ENCODE data around the gene TUBGCP3.

The TUBGCP3 gene

GRCh38 chr13:112579310-112579843 lies 8.6 kb downstream of the TUBGCP3 start:
- TF ChIP-seq CTCF (IDR thresholded peaks at IDR 0.05; ENCODE audit: insufficient read depth, missing control alignments): no peak
- no peak for FAIRE-seq

DNA sequence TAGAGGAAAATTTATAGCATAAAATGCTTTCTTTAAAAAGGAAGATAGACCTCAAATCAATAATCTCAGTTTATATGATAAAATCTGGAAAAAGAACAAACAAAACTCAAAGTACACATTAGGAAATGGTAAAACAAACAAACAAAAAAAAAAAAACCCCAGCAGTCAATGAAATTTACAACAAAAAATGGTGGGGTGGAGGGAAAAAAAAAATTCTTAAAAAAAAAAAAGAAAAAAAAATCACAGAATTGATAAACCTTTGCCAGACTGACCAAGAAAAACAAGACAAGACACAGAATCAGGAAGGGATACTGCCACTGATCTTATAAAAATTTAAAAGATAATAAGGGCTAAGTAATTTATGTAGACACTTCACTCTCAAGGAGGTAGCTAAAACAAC lies 11.2 kb downstream of the TUBGCP3 start:
- FAIRE-seq: no peak
- no peak for TF ChIP-seq CTCF (IDR thresholded peaks at IDR 0.05; ENCODE audit: insufficient read depth, missing control alignments)

More at GRCh38 chr13:112579310-112579843, 8.6 kb downstream of the TUBGCP3 start:
- DNase-seq (ENCODE audit: insufficient read length, low spot score): no peak

DNA sequence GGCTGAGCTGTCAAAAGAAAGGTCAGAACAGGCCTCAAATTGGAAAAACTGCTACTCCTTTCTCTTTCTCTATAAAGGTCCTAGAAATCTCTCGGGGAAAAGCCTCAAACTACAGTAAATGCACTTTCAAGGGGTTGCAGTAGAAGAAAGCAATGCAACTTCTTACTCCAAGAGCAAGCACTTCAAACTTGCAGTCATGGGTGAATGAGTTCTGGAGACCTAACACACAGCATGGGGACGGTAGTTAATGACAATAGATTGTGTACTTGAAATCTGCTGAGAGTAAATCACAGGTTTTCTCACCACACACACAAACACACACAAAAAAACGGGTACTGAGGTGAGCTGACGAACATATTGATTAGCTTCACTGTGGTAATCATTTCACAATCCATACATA lies 11.8 kb downstream of the TUBGCP3 start:
- DNase-seq (ENCODE audit: insufficient read length, low spot score) (no peak), FAIRE-seq (no peak)
- TF ChIP-seq CTCF (IDR thresholded peaks at IDR 0.05; ENCODE audit: insufficient read depth, missing control alignments): no peak

More for the DNA sequence above, 11.2 kb downstream of the TUBGCP3 start:
- no peak for DNase-seq (ENCODE audit: insufficient read length, low spot score)

DNA sequence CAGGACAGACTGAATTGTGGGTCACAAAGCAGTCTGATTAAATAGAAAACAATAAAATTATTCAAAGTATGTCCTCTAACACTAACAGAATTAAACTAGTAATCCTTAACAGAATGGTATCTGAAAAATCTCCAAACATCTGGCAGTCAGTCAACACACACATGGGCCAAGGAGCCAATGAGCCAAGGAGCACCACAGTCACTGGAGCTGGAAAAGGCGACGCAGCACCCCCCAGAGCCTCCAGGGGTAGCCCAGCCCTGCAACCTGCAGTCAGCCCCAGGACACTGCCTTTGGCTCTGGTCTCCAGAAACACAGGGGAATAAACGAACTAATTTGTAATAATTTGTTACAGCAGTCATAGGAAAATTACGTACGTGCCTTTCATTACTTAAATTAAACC lies 12.3 kb downstream of the TUBGCP3 start:
- no peak for FAIRE-seq
- no peak for DNase-seq (ENCODE audit: insufficient read length, low spot score)
- no peak for TF ChIP-seq CTCF (IDR thresholded peaks at IDR 0.05; ENCODE audit: insufficient read depth, missing control alignments)

DNA sequence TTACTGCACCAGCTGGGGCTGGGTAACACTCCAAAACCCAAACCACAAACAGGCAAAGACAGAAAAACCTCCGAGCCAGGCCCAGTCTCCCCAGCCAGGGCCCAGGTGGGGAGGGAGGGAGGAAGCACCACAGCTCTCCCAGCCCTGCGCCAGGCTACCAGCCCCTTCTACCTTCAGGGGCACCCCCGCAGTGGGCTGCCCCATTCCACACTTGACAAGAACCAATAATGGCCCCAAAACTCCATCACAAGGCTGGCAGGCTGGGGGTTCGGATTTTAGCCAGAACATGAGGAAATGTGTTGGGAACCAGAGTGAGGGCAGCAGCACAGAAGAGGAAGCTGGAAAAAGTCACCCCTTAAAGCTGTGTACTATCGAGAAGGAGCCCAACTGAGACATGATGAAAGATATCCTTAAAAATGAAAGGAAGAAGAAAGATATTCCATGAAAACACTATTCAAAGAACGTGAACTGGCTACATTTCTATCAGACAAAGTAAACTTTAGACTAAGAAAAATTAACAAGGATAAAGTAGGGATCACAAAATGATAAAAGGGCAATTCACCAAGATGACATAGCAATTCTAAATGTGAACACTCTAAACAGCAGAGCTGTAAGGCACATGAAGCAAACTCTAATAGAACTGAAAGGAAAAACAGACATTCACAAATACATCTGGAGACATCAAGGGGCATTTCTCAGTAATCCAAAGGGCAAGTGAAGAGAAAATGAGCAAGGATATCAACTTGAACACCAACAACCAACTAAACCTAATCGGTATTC lies 12.9 kb downstream of the TUBGCP3 start:
- FAIRE-seq (no peak), DNase-seq (ENCODE audit: insufficient read length, low spot score) (no peak)
- no peak for TF ChIP-seq CTCF (IDR thresholded peaks at IDR 0.05; ENCODE audit: insufficient read depth, missing control alignments)

GRCh38 chr13:112574416-112574815 lies 13.5 kb downstream of the TUBGCP3 start:
- no peak for FAIRE-seq
- no peak for TF ChIP-seq CTCF (IDR thresholded peaks at IDR 0.05; ENCODE audit: insufficient read depth, missing control alignments)

GRCh38 chr13:112573710-112574109 lies 14.2 kb downstream of the TUBGCP3 start:
- no peak for TF ChIP-seq CTCF (IDR thresholded peaks at IDR 0.05; ENCODE audit: insufficient read depth, missing control alignments)
- DNase-seq (ENCODE audit: insufficient read length, low spot score): no peak
- no peak for FAIRE-seq

More at GRCh38 chr13:112574416-112574815, 13.5 kb downstream of the TUBGCP3 start:
- no peak for DNase-seq (ENCODE audit: insufficient read length, low spot score)
